H9 (cell line): Measurements from ENCODE around the gene TMEM120A. TPM values are rescaled to one million over a fixed set of nuclear protein-coding genes. Genes with fewer than 3 reads are reported as not detected.

Source experiments
- DNase-seq: peaks from one replicate; pipeline ENCODE4 v3.0.0-alpha.2; 2017
- H2AFZ ChIP-seq: one replicate; pipeline ENCODE4 v1.6.1; 2013; ENCODE audit warnings: mild to moderate bottlenecking, low read length, control low read depth, moderate library complexity
- H2AK5ac ChIP-seq: 2 replicates; pipeline ENCODE4 v1.6.1; 2013; ENCODE audit warnings: low read length, control low read depth, mixed read lengths; ENCODE audit not compliant: insufficient read length
- H2BK120ac ChIP-seq: one replicate; pipeline ENCODE4 v1.6.1; 2013; ENCODE audit warnings: low read depth, mild to moderate bottlenecking, low read length, control low read depth, inconsistent platforms; ENCODE audit not compliant: poor library complexity, severe bottlenecking
- H2BK12ac ChIP-seq: 2 replicates; pipeline ENCODE4 v1.6.1; 2013; ENCODE audit warnings: low read length, control low read depth, mixed read lengths, low read depth; ENCODE audit not compliant: insufficient read length
- H2BK15ac ChIP-seq: 2 replicates; pipeline ENCODE4 v1.6.1; 2013; ENCODE audit warnings: low read depth, low read length, control low read depth
- H2BK20ac ChIP-seq: one replicate; pipeline ENCODE4 v1.6.1; 2013; ENCODE audit warnings: low read depth, mild to moderate bottlenecking, low read length, control low read depth, inconsistent platforms; ENCODE audit not compliant: poor library complexity, severe bottlenecking
- H2BK5ac ChIP-seq: 2 replicates; pipeline ENCODE4 v1.6.1; 2013; ENCODE audit warnings: low read length, control low read depth, mixed read lengths; ENCODE audit not compliant: insufficient read length
- H3K14ac ChIP-seq: 2 replicates; pipeline ENCODE4 v1.6.1; 2013; ENCODE audit warnings: low read length, control low read depth; ENCODE audit not compliant: insufficient read depth
- H3K18ac ChIP-seq: 2 replicates; pipeline ENCODE4 v1.6.1; 2013; ENCODE audit warnings: low read depth, mild to moderate bottlenecking, mixed read lengths, low read length, control low read depth; ENCODE audit not compliant: insufficient read length
- H3K23ac ChIP-seq: 2 replicates; pipeline ENCODE4 v1.6.1; 2013; ENCODE audit warnings: low read length, control low read depth, mixed read lengths, low read depth; ENCODE audit not compliant: insufficient read length
- H3K23me2 ChIP-seq: 2 replicates; pipeline ENCODE4 v1.6.1; 2013; ENCODE audit warnings: low read depth, mild to moderate bottlenecking, mixed read lengths, low read length, control low read depth; ENCODE audit not compliant: insufficient read length, poor library complexity, severe bottlenecking
- H3K27ac ChIP-seq: 2 replicates; pipeline ENCODE4 v1.5.1; 2013; ENCODE audit warnings: low read length, control low read depth, mixed read lengths, low read depth; ENCODE audit not compliant: insufficient read length
- H3K27me3 ChIP-seq: 2 replicates; pipeline ENCODE4 v1.6.1; 2013; ENCODE audit warnings: low read length, control low read depth, inconsistent platforms; ENCODE audit not compliant: insufficient read depth
- H3K4ac ChIP-seq: 2 replicates; pipeline ENCODE4 v1.6.1; 2013; ENCODE audit warnings: low read depth, mild to moderate bottlenecking, control low read depth, inconsistent platforms, low read length, moderate library complexity
- H3K4me1 ChIP-seq: 2 replicates; pipeline ENCODE4 v1.6.1; 2013; ENCODE audit warnings: low read length, control low read depth, inconsistent platforms; ENCODE audit not compliant: insufficient read depth
- H3K4me2 ChIP-seq: 2 replicates; pipeline ENCODE4 v1.6.1; 2013; ENCODE audit warnings: low read length, control low read depth, mixed read lengths; ENCODE audit not compliant: insufficient read length, insufficient read depth
- H3K56ac ChIP-seq: 2 replicates; pipeline ENCODE4 v1.6.1; 2013; ENCODE audit warnings: low read depth, mild to moderate bottlenecking, mixed read lengths, low read length, control low read depth; ENCODE audit not compliant: insufficient read length
- H3K79me1 ChIP-seq: 2 replicates; pipeline ENCODE4 v1.6.1; 2013; ENCODE audit warnings: low read depth, mild to moderate bottlenecking, moderate library complexity, low read length, control low read depth, inconsistent platforms; ENCODE audit not compliant: insufficient read depth, poor library complexity, severe bottlenecking
- H3K79me2 ChIP-seq: 2 replicates; pipeline ENCODE4 v1.6.1; 2013; ENCODE audit warnings: low read length, control low read depth, inconsistent platforms; ENCODE audit not compliant: insufficient read depth
- H3K9ac ChIP-seq: 2 replicates; pipeline ENCODE4 v1.6.1; 2013; ENCODE audit warnings: low read length, control low read depth, mixed read lengths; ENCODE audit not compliant: insufficient read length; ENCODE audit errors: extremely low read depth
- H3K9me3 ChIP-seq: one replicate; pipeline ENCODE4 v1.6.1; 2013; ENCODE audit warnings: low read depth, low read length, inconsistent platforms; ENCODE audit not compliant: control insufficient read depth
- H3T11ph ChIP-seq: one replicate; pipeline ENCODE4 v1.6.1; 2013; ENCODE audit warnings: mild to moderate bottlenecking, low read length, control low read depth, inconsistent platforms
- H4K20me1 ChIP-seq: one replicate; pipeline ENCODE4 v1.6.1; 2013; ENCODE audit not compliant: control insufficient read depth, insufficient read length, insufficient read depth
- H4K5ac ChIP-seq: 2 replicates; pipeline ENCODE4 v1.6.1; 2013; ENCODE audit warnings: low read depth, mild to moderate bottlenecking, mixed read lengths, low read length, control low read depth; ENCODE audit not compliant: insufficient read length
- H4K8ac ChIP-seq: replicated peaks from 2 replicates; pipeline ENCODE4 v1.6.1; 2013; ENCODE audit warnings: low read length, control low read depth, mixed read lengths, low read depth; ENCODE audit not compliant: insufficient read length
- H4K91ac ChIP-seq: 2 replicates; pipeline ENCODE4 v1.6.1; 2013; ENCODE audit warnings: low read depth, mild to moderate bottlenecking, moderate library complexity, mixed read lengths, low read length, control low read depth; ENCODE audit not compliant: insufficient read length
- H3K27ac Mint-ChIP-seq, 3 experiments: 2 replicates in 2 of 3; 3 replicates in 1 of 3; pipeline ENCODE4 v1.8.0; 2020 to 2021; ENCODE audit warnings: mixed read lengths in 3 of 3, mild to moderate bottlenecking in 1 of 3, moderate library complexity in 1 of 3
- H3K27me3 Mint-ChIP-seq: 2 replicates; pipeline ENCODE4 v1.8.0; 2021; ENCODE audit warnings: low read depth, mild to moderate bottlenecking, moderate library complexity, mixed read lengths
- H3K36me3 Mint-ChIP-seq, 3 experiments: 2 replicates in 2 of 3; 3 replicates in 1 of 3; pipeline ENCODE4 v1.8.0; 2020 to 2021; ENCODE audit warnings: low read depth in 3 of 3, mixed read lengths in 3 of 3; ENCODE audit not compliant: insufficient read depth in 1 of 3
- H3K4me1 Mint-ChIP-seq, 2 experiments: 2 replicates each; pipeline ENCODE4 v1.8.0; 2020; ENCODE audit warnings: mixed read lengths in 2 of 2
- H3K4me3 Mint-ChIP-seq, 2 experiments: 2 replicates in 1 of 2; 3 replicates in 1 of 2; pipeline ENCODE4 v1.8.0; 2020 to 2021; ENCODE audit warnings: mild to moderate bottlenecking in 2 of 2, mixed read lengths in 2 of 2, moderate library complexity in 1 of 2
- H3K9me3 Mint-ChIP-seq, 2 experiments: 2 replicates in 1 of 2; 3 replicates in 1 of 2; pipeline ENCODE4 v1.8.0; 2020; ENCODE audit warnings: mild to moderate bottlenecking in 2 of 2, mixed read lengths in 2 of 2, moderate library complexity in 1 of 2
- WGBS: extraction: QIAGEN DNeasy Blood & Tissue Kit; methylation state at CpG from one replicate; pipeline ENCODE4 v1.1.7; 2013; ENCODE audit warnings: missing lambda C conversion rate, low lambda C conversion rate, mixed read lengths; ENCODE audit not compliant: insufficient read length; ENCODE audit errors: extremely low coverage; 5-methylcytosine and 5-hydroxymethylcytosine counted together
- total RNA-seq: library from RNA; stranded (reverse); gene quantifications from 2 replicates; pipeline ENCODE4 v1.2.1, GENCODE V29; 2021
- TF ChIP-seq, protein P1 (sequence below): fragments of 200-600 bp; sonication (generic); conservative IDR thresholded peaks from 3 replicates; pipeline ENCODE4 v1.8.0; 2021; ENCODE audit warnings: antibody characterized with exemption, mild to moderate bottlenecking

Gene TMEM120A
- total RNA-seq, 1 experiment from 2014 or later, result 30.0 TPM

DNA sequence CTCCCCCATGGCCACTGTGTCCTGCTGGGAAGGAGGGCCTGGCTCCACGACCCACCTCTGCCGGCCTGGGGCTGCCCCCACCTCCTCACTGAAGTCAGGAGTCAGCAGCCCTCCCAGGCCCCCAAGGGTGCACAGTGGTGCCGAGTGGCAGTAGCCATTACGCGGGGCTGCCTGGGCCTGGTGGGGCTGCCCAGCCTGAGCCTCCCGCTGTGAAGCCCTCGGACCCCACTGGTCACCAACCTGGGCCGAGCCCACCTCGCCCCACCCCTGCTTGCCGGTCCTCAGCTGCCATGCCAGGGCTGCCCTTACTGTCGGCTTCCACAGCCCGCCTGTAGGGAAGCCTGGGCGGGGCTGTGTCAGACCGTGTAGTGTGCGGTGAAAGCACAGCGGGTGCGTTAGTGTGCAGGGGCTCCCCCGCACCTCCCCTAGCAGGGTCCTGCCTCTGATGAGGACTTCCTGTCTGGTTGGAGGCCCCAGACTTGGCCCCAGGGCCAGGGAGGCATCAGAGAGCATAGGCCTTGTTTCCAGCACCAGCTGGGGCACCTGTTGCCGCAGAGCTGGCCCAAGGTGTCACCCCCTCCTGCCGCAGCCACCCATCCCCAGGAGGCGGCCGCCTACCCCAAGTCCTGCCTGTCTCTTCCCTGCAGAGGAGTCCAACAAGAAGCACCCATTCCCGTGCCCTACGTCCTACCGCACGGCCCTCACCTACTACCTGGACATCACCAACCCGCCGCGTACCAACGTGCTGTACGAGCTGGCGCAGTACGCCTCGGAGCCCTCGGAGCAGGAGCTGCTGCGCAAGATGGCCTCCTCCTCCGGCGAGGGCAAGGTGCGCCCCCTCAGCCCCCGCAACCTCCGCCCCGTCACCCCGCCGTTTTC, 10.0 kb downstream of the TMEM120A start:
- H2BK15ac ChIP-seq, result no peak overlapping the region
- H3K56ac ChIP-seq, result no peak overlapping the region
- H3K9me3 Mint-ChIP-seq, result no peaks in the 10 kb centered on the region
- H3K4me3 Mint-ChIP-seq, result no peak overlapping the region
- H3K27me3 ChIP-seq, result no peaks in the 10 kb centered on the region
- TF ChIP-seq, protein P1, sequence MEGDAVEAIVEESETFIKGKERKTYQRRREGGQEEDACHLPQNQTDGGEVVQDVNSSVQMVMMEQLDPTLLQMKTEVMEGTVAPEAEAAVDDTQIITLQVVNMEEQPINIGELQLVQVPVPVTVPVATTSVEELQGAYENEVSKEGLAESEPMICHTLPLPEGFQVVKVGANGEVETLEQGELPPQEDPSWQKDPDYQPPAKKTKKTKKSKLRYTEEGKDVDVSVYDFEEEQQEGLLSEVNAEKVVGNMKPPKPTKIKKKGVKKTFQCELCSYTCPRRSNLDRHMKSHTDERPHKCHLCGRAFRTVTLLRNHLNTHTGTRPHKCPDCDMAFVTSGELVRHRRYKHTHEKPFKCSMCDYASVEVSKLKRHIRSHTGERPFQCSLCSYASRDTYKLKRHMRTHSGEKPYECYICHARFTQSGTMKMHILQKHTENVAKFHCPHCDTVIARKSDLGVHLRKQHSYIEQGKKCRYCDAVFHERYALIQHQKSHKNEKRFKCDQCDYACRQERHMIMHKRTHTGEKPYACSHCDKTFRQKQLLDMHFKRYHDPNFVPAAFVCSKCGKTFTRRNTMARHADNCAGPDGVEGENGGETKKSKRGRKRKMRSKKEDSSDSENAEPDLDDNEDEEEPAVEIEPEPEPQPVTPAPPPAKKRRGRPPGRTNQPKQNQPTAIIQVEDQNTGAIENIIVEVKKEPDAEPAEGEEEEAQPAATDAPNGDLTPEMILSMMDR, result no peak
- no peaks in the 10 kb centered on the region for H3K79me2 ChIP-seq
- H4K8ac ChIP-seq, result no peak overlapping the region
- no peak overlapping the region for H2BK20ac ChIP-seq
- H3K27me3 Mint-ChIP-seq, result peaks cover 1% of the 10 kb centered on the region; the same call in 1 of the 2 replicates
- H3K9ac ChIP-seq, result no peak overlapping the region
- H3K79me1 ChIP-seq, result no peaks in the 10 kb centered on the region
- H3K36me3 Mint-ChIP-seq, result peaks cover 21 to 49% (median 38%) of the 10 kb centered on the region in 3 experiments
- H2AK5ac ChIP-seq, result no peak overlapping the region
- DNase-seq, result no peak
- no peak overlapping the region for H3K27ac Mint-ChIP-seq
- no CpG with 5 or more reads among the region's 44 CpGs for WGBS
- no peak overlapping the region for H3T11ph ChIP-seq
- H3K4ac ChIP-seq, result no peak overlapping the region
- H3K14ac ChIP-seq, result no peak overlapping the region
- no peak overlapping the region for H2BK5ac ChIP-seq
- no peaks in the 10 kb centered on the region for H3K9me3 ChIP-seq
- no peak overlapping the region for H3K27ac ChIP-seq
- H2BK120ac ChIP-seq, result no peak overlapping the region
- no peak overlapping the region for H2AFZ ChIP-seq
- H3K4me1 Mint-ChIP-seq, result peaks cover under 1 to 9% of the 10 kb centered on the region in 2 experiments
- no peak overlapping the region for H3K23ac ChIP-seq
- no peak overlapping the region for H4K91ac ChIP-seq
- no peaks in the 10 kb centered on the region for H3K23me2 ChIP-seq
- H3K4me1 ChIP-seq, result peaks cover 4% of the 10 kb centered on the region; the same call in 1 of the 2 replicates
- no peak overlapping the region for H2BK12ac ChIP-seq
- peaks cover 2% of the 10 kb centered on the region for H4K20me1 ChIP-seq
- H4K5ac ChIP-seq, result no peak overlapping the region
- no peak overlapping the region for H3K4me2 ChIP-seq
- H3K18ac ChIP-seq, result no peak overlapping the region
